WTC11 (cell line): Measurements from ENCODE around the gene CHD1L. TPM values are rescaled to one million over a fixed set of nuclear protein-coding genes. Genes with fewer than 3 reads are reported as not detected.

Experiments used
- ATAC-seq: fragments of 200-7000 bp; cut with Tn5 transposase; 2 replicates; pipeline ENCODE4 v1.10.0; 2021; ENCODE audit warnings: mild to moderate bottlenecking, moderate library complexity
- CTCF ChIA-PET: fragments of 300-600 bp; sonication (Branson Sonifier 250); formaldehyde crosslinking; loops from one replicate; lab custom pipeline; 2021; ENCODE audit warnings: antibody characterized with exemption; lab: Charles Lee
- POLR2A ChIA-PET: fragments of 350-600 bp; sonication (Branson Sonifier 250); formaldehyde crosslinking; loops from one replicate; lab custom pipeline; 2021; ENCODE audit warnings: antibody characterized with exemption; lab: Charles Lee
- DNase-seq: peaks from one replicate; pipeline ENCODE4 v3.0.0; 2021; ENCODE audit warnings: low spot score
- H3K27ac Mint-ChIP-seq: 2 replicates; pipeline ENCODE4 v1.8.0; 2021; ENCODE audit warnings: mixed read lengths
- H3K27me3 Mint-ChIP-seq: 2 replicates; pipeline ENCODE4 v1.8.0; 2021; ENCODE audit warnings: low read depth, mild to moderate bottlenecking, moderate library complexity, mixed read lengths
- H3K36me3 Mint-ChIP-seq: 2 replicates; pipeline ENCODE4 v1.8.0; 2021; ENCODE audit warnings: mixed read lengths
- H3K4me1 Mint-ChIP-seq: 2 replicates; pipeline ENCODE4 v1.8.0; 2022; ENCODE audit warnings: mixed read lengths
- H3K4me3 Mint-ChIP-seq: 2 replicates; pipeline ENCODE4 v1.8.0; 2021; ENCODE audit warnings: mild to moderate bottlenecking, moderate library complexity, mixed read lengths
- H3K9me3 Mint-ChIP-seq: 2 replicates; pipeline ENCODE4 v1.8.0; 2021; ENCODE audit warnings: mixed read lengths
- ATF1 ChIP-seq: sonication (generic); formaldehyde crosslinking; IDR thresholded peaks from 2 replicates; pipeline ENCODE4 v1.8.1; 2023; ENCODE audit warnings: mild to moderate bottlenecking, moderate library complexity, missing genetic modification reagents
- CREB1 ChIP-seq: sonication (generic); formaldehyde crosslinking; IDR thresholded peaks from 2 replicates; pipeline ENCODE4 v1.8.0; 2023; ENCODE audit warnings: mild to moderate bottlenecking, missing genetic modification reagents
- CTCF ChIP-seq: fragments of 200-600 bp; IDR thresholded peaks from 2 replicates; pipeline ENCODE4 v1.8.0; 2022; ENCODE audit warnings: antibody characterized with exemption
- FOXJ3 ChIP-seq: sonication (generic); formaldehyde crosslinking; IDR thresholded peaks from 2 replicates; pipeline ENCODE4 v1.9.0; 2021; ENCODE audit warnings: missing genetic modification reagents, mild to moderate bottlenecking, borderline replicate concordance
- GRHL2 ChIP-seq: fragments of 250-450 bp; sonication (Bioruptor Pico); IDR thresholded peaks from 2 replicates; pipeline ENCODE4 v1.8.0; 2022; ENCODE audit warnings: mild to moderate bottlenecking, moderate library complexity; ENCODE audit not compliant: insufficient replicate concordance, severe bottlenecking
- GTF2I ChIP-seq: fragments of 250-450 bp; sonication (Bioruptor Pico); conservative IDR thresholded peaks from 2 replicates; pipeline ENCODE4 v1.4.0; 2021; ENCODE audit warnings: mild to moderate bottlenecking
- NFE2L1 ChIP-seq: sonication (generic); formaldehyde crosslinking; IDR thresholded peaks from 2 replicates; pipeline ENCODE4 v1.8.1; 2023; ENCODE audit warnings: missing genetic modification reagents
- NFYB ChIP-seq: sonication (generic); formaldehyde crosslinking; conservative IDR thresholded peaks from 2 replicates; pipeline ENCODE4 v1.8.0; 2022; ENCODE audit warnings: low read depth, missing genetic modification reagents
- NR2C2 ChIP-seq: sonication (generic); formaldehyde crosslinking; IDR thresholded peaks from 2 replicates; pipeline ENCODE4 v1.8.0; 2022; ENCODE audit warnings: mild to moderate bottlenecking, missing genetic modification reagents
- SP1 ChIP-seq: sonication (generic); formaldehyde crosslinking; conservative IDR thresholded peaks from 2 replicates; pipeline ENCODE4 v1.8.1; 2022; ENCODE audit warnings: missing genetic modification reagents
- ZBTB21 ChIP-seq: sonication (generic); formaldehyde crosslinking; IDR thresholded peaks from 2 replicates; pipeline ENCODE4 v1.8.1; 2023; ENCODE audit warnings: mild to moderate bottlenecking, missing genetic modification reagents, borderline replicate concordance
- ZNF263 ChIP-seq: sonication (generic); formaldehyde crosslinking; IDR thresholded peaks from 2 replicates; pipeline ENCODE4 v1.8.1; 2022; ENCODE audit warnings: low read depth, mild to moderate bottlenecking, moderate library complexity, missing genetic modification reagents
- total RNA-seq: library from RNA; stranded (reverse); gene quantifications from 3 replicates; pipeline ENCODE4 v1.2.3, GENCODE V29; 2021
- TF ChIP-seq, protein P1 (sequence below): sonication (generic); formaldehyde crosslinking; IDR thresholded peaks from 2 replicates; pipeline ENCODE4 v1.8.1; 2023; ENCODE audit warnings: mild to moderate bottlenecking, missing genetic modification reagents
- TF ChIP-seq, protein P2 (sequence below): sonication (generic); formaldehyde crosslinking; IDR thresholded peaks from 2 replicates; pipeline ENCODE4 v1.8.0; 2022; ENCODE audit warnings: mild to moderate bottlenecking, missing genetic modification reagents
- TF ChIP-seq, protein P3 (sequence below): sonication (generic); formaldehyde crosslinking; IDR thresholded peaks from 2 replicates; pipeline ENCODE4 v1.8.1; 2023; ENCODE audit warnings: mild to moderate bottlenecking, missing genetic modification reagents, moderate library complexity

Gene CHD1L
- total RNA-seq, 1 experiment from 2014 or later: 68.7 TPM

DNA sequence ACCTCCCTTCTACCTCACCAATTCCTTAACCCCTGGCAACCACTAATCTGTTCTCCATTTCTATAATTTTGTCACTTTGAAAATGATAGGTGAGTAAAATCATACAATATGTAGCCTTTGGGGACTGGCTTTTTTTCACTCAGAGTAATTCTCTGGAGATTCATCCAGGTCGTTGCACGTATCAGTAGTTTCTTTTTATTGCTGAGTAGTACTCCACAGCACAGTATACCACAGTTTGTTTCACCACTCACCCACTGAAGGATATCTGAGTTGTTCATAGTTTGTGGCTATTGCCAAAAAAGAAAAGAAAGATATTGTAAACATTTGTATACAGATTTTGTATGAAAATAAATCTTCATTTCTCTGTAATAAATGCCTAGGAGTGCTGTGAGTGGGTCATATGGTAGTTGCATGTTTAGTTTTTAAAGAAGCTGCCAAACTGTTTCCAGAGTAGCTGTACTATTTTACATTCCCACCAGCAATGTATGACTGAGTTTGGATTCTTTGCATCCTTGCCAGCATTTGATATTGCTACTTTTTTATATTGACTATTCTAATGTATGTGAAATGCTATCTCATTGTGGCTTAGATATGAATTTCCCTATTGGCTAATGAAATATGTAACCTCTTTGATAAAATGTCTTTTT is 3.7 kb downstream of the CHD1L start:
- H3K27ac Mint-ChIP-seq: no peak overlapping the region

GRCh38 chr1:147246910-147247655 is 4.6 kb downstream of the CHD1L start:
- ATAC-seq (no peak), DNase-seq (no peak)
- ChIA-PET POLR2A (no interaction called here), CTCF (no interaction called here)
- TF ChIP-seq, protein P1, sequence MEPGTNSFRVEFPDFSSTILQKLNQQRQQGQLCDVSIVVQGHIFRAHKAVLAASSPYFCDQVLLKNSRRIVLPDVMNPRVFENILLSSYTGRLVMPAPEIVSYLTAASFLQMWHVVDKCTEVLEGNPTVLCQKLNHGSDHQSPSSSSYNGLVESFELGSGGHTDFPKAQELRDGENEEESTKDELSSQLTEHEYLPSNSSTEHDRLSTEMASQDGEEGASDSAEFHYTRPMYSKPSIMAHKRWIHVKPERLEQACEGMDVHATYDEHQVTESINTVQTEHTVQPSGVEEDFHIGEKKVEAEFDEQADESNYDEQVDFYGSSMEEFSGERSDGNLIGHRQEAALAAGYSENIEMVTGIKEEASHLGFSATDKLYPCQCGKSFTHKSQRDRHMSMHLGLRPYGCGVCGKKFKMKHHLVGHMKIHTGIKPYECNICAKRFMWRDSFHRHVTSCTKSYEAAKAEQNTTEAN (CRISPR knock-in tag): no peak
- Mint-ChIP-seq H3K4me1 (peaks cover 60% of the 10 kb centered on the region), H3K27me3 (no peaks in the 10 kb centered on the region), H3K4me3 (0 out of 2 replicates have a peak overlapping the region, but pooled peaks have one; percentile 5), H3K9me3 (no peaks in the 10 kb centered on the region), H3K36me3 (no peaks in the 10 kb centered on the region), H3K27ac (peak overlapping the region; percentile 32)

More for the DNA sequence above, 3.7 kb downstream of the CHD1L start:
- ChIA-PET CTCF (interaction anchor here (0.8 to 1.1 kb wide), 2 partner anchors 144 to 166 kb away, joined by 3 read pairs; no protein-coding TSS in a partner anchor), POLR2A (interaction anchor here (1.0 kb wide), 1 partner anchor 162 kb away, joined by 3 read pairs; no protein-coding TSS in a partner anchor)
- Mint-ChIP-seq H3K4me1 (peaks cover 67% of the 10 kb centered on the region), H3K4me3 (no peak overlapping the region), H3K36me3 (no peaks in the 10 kb centered on the region), H3K27me3 (no peaks in the 10 kb centered on the region), H3K9me3 (no peaks in the 10 kb centered on the region)
- ATAC-seq (no peak), DNase-seq (no peak)
- no peak for TF ChIP-seq ATF1 (CRISPR knock-in tag)
- TF ChIP-seq, all 79 proteins: peak for 0

- Mint-ChIP-seq H3K9me3 (no peaks in the 10 kb centered on the region), H3K27me3 (no peaks in the 10 kb centered on the region), H3K4me1 (peaks cover 63% of the 10 kb centered on the region), H3K36me3 (no peaks in the 10 kb centered on the region), H3K4me3 (peak overlapping the region; percentile 5; the same call in 1 of the 2 replicates), H3K27ac (no peak overlapping the region; the same call in 1 of the 2 replicates)
- DNase-seq: no peak
- ATAC-seq: no peak
- ChIA-PET POLR2A (no interaction called here), CTCF (interaction anchor here (0.5 kb wide), 1 partner anchor 282 kb away, joined by 3 read pairs; no protein-coding TSS in a partner anchor)
- TF ChIP-seq GTF2I (CRISPR knock-in tag): no peak
- no peak for TF ChIP-seq CREB1 (CRISPR knock-in tag)
- TF ChIP-seq, protein P2, sequence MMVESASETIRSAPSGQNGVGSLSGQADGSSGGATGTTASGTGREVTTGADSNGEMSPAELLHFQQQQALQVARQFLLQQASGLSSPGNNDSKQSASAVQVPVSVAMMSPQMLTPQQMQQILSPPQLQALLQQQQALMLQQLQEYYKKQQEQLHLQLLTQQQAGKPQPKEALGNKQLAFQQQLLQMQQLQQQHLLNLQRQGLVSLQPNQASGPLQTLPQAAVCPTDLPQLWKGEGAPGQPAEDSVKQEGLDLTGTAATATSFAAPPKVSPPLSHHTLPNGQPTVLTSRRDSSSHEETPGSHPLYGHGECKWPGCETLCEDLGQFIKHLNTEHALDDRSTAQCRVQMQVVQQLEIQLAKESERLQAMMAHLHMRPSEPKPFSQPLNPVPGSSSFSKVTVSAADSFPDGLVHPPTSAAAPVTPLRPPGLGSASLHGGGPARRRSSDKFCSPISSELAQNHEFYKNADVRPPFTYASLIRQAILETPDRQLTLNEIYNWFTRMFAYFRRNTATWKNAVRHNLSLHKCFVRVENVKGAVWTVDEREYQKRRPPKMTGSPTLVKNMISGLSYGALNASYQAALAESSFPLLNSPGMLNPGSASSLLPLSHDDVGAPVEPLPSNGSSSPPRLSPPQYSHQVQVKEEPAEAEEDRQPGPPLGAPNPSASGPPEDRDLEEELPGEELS (CRISPR knock-in tag): no peak
- TF ChIP-seq ZNF263 (CRISPR knock-in tag): no peak
- no peak for TF ChIP-seq NFE2L1 (CRISPR knock-in tag)
Observed at GRCh38 chr1:147247656-147248238, 5.3 kb downstream of the CHD1L start.

DNA sequence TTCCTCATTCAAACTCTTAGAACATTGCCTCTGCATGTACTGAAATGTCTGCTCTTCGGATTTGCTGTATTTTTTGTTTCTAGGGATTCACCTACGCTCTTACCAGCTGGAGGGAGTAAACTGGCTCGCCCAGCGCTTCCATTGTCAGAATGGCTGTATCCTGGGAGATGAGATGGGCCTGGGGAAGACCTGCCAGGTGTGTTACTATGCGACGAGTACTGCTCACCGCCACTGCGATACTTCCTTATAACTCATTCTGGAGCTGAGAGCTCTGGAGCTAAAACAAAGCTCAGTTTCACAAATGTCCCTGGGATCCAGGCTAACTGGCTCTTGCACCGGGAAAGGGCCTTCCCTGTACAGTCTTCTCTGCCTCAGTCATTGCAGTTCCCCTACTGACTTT is 10.1 kb downstream of the CHD1L start:
- peak overlapping the region; percentile 20; the same call in 1 of the 2 replicates for H3K27ac Mint-ChIP-seq
- 0 out of 2 replicates have a peak, but pooled peaks cover 5% of the 10 kb centered on the region for H3K9me3 Mint-ChIP-seq
- H3K27me3 Mint-ChIP-seq: no peaks in the 10 kb centered on the region
- DNase-seq (no peak), ATAC-seq (no peak)
- CTCF ChIA-PET: no interaction called here
- POLR2A ChIA-PET: no interaction called here
- no peak overlapping the region for H3K4me3 Mint-ChIP-seq
- H3K36me3 Mint-ChIP-seq: peaks cover 22% of the 10 kb centered on the region
- peaks cover 41% of the 10 kb centered on the region for H3K4me1 Mint-ChIP-seq
- TF ChIP-seq NFYB (CRISPR knock-in tag): no peak
- no peak for TF ChIP-seq NR2C2 (CRISPR knock-in tag)
- TF ChIP-seq ZBTB21 (CRISPR knock-in tag): no peak
- TF ChIP-seq FOXJ3 (CRISPR knock-in tag): no peak
- TF ChIP-seq, protein P3, sequence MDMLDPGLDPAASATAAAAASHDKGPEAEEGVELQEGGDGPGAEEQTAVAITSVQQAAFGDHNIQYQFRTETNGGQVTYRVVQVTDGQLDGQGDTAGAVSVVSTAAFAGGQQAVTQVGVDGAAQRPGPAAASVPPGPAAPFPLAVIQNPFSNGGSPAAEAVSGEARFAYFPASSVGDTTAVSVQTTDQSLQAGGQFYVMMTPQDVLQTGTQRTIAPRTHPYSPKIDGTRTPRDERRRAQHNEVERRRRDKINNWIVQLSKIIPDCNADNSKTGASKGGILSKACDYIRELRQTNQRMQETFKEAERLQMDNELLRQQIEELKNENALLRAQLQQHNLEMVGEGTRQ (CRISPR knock-in tag): no peak
- TF ChIP-seq GRHL2 (CRISPR knock-in tag): no peak
- no peak for TF ChIP-seq SP1 (CRISPR knock-in tag)
- no peak for TF ChIP-seq CTCF
